Muscle of leg (tissue), 11 donors: ENCODE measurements around the gene PHF20. TPM values are rescaled to one million over a fixed set of nuclear protein-coding genes. Genes with fewer than 3 reads are reported as not detected.
A peak's percentile ranks its signal among the peaks of the same experiment; 100 is the strongest.

Source experiments
- DNase-seq: peaks from one replicate; pipeline ENCODE4 v3.0.0; 2013
- H3K27ac ChIP-seq: one replicate; pipeline ENCODE4 v1.5.1; 2013; ENCODE audit warnings: mild to moderate bottlenecking, low read length, control low read depth
- H3K27me3 ChIP-seq: one replicate; pipeline ENCODE4 v1.6.1; 2013; ENCODE audit warnings: low read length; ENCODE audit not compliant: control insufficient read depth, insufficient read depth
- H3K36me3 ChIP-seq: one replicate; pipeline ENCODE4 v1.6.1; 2013; ENCODE audit warnings: low read length; ENCODE audit not compliant: control insufficient read depth, insufficient read depth
- H3K4me1 ChIP-seq: one replicate; pipeline ENCODE4 v1.6.1; 2013; ENCODE audit warnings: low read length; ENCODE audit not compliant: control insufficient read depth, insufficient read depth
- H3K4me3 ChIP-seq: one replicate; pipeline ENCODE4 v1.5.1; 2013; ENCODE audit warnings: low read length, control low read depth
- H3K9me3 ChIP-seq: replicated peaks from 2 replicates; pipeline ENCODE4 v1.6.1; 2013; ENCODE audit warnings: low read depth, low read length; ENCODE audit not compliant: control insufficient read depth
- WGBS: methylation state at CpG from one replicate; pipeline ENCODE4 v1.1.5; 2013; ENCODE audit warnings: missing lambda C conversion rate; ENCODE audit not compliant: insufficient coverage; 5-methylcytosine and 5-hydroxymethylcytosine counted together
- polyA plus RNA-seq, 8 donors: library from polyadenylated mRNA; unstranded; fragments of 120-200 nt; gene quantifications; one replicate each; pipeline versions ENCODE4 v1.2.1 to v1.2.3, GENCODE V29; 2013; ENCODE audit warnings: inconsistent platforms in 1 of 8, low replicate concordance in 1 of 8; ENCODE audit not compliant: insufficient read length in 8 of 8, insufficient read depth in 1 of 8
- total RNA-seq: library from RNA; stranded (reverse); fragments of 120-200 nt; gene quantifications from one replicate; pipeline ENCODE4 v1.2.4, GENCODE V29; 2013

The PHF20 gene
- total and polyA plus RNA-seq, 9 donors: 24.1 to 35.0 (median 28.5) TPM

DNA sequence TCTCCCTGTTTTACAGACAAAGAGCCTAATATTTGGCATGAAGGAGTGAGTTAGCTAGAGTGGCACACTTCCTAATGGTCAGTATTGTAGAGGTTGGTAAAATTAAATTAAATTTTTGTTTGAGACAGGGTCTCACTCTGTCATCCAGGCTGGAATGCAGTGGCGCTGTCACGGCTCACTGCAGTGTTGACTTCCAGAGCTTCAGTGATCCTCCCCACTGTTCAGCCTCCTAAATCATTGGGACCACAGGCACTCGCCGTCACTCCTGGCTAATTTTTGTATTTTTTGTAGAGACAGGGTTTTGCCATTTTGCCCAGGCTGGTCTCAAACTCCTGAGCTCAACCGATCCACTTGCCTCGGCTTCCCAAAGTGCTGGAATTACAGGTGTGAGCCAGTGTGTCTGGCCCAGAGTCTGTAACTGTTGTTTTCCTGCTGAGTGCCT, 111.5 kb downstream of the PHF20 start:
- Histone ChIP-seq H3K36me3 (peaks cover 4% of the 10 kb centered on the region), H3K4me3 (no peak overlapping the region), H3K4me1 (no peaks in the 10 kb centered on the region), H3K9me3 (no peaks in the 10 kb centered on the region), H3K27me3 (no peaks in the 10 kb centered on the region), H3K27ac (no peak overlapping the region)
- DNase-seq: no peak
- 76% methylated on average over 4 of the region's 6 CpGs for WGBS

DNA sequence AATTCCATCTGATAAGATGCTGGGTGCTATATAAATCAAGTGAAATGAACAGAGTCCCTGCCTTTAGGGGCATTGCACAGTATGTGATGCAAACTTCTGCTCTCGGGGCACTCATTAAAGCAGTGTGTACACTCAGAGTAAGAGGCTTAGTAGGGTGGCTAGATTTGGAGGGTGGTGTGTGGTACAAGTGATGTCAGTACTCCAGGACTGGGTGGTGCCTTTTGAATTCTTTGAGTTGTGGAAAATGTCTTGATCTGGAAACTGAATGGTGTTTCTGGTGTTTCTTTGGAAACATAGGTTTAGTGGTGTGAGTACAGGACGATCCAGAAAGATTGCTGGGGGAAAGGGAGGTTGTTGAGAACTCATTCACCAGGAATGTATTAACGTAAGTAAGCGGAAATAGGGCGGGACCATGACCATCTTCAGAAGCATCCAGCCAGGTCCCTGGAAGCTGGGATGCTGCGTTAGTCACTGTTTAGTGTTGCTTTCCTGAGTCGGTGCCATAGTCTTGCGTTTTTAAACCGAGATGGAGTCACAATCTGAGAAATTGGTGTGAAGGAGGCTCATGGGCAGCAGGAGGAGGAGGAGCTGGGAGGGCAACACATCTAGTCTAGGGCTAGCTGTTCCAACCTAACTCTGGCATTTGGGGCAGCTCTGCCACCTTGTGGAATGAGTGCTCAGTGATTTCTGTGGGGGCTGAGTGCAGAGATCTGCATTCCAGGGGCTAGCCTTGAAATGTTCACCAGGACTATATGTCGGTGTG, 112.1 kb downstream of the PHF20 start:
- H3K36me3 ChIP-seq: peaks cover 3% of the 10 kb centered on the region
- H3K4me3 ChIP-seq: no peak overlapping the region
- H3K27me3 ChIP-seq: no peaks in the 10 kb centered on the region
- no peaks in the 10 kb centered on the region for H3K9me3 ChIP-seq
- peak overlapping the region; percentile 6 for H3K27ac ChIP-seq
- WGBS: 56% methylated on average over 9 of the region's 10 CpGs
- H3K4me1 ChIP-seq: no peaks in the 10 kb centered on the region
- peak; percentile 77 for DNase-seq

DNA sequence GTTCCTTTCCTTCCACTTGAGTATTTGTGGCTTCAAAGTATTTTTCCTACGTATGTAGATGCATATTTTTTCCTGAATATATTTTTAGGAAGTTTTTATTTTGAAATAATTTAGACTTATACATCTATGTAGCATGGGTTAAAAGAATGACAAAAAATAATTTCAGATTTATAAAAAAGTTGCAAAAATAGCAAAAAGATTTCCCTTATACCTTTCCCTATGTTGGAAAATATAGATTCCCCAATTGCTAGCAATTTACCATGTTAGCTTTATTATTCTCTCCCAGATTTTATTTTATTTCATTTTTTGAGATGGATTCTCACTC, 112.7 kb downstream of the PHF20 start:
- Histone ChIP-seq H3K27ac (peak overlapping the region; percentile 6), H3K36me3 (peaks cover 3% of the 10 kb centered on the region), H3K4me1 (no peaks in the 10 kb centered on the region), H3K27me3 (no peaks in the 10 kb centered on the region), H3K9me3 (no peaks in the 10 kb centered on the region), H3K4me3 (no peak overlapping the region)
- WGBS: no CpG with 5 or more reads among the region's 1 CpG
- no peak for DNase-seq

DNA sequence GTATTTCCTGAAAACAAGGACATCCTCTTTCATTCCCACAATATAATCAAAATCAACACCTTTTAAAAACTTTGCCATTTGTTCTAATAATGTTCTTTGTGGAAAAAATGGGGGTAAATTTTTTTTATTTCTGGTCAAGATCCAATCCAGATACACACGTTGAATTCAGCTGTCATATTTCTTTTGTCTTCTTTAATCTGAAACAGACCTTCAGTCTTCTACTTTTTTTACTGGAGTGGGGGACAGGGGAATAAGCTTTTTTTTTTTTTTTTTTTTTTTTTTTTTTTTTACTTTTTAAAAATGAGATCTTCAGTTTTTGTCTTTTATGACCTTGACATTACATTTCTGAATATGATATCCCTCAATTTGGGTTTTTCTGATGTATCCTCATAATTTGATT, 113.4 kb downstream of the PHF20 start:
- no peaks in the 10 kb centered on the region for H3K4me1 ChIP-seq
- no peak for DNase-seq
- no peak overlapping the region for H3K27ac ChIP-seq
- no peak overlapping the region for H3K4me3 ChIP-seq
- no CpG with 5 or more reads among the region's 1 CpG for WGBS
- no peaks in the 10 kb centered on the region for H3K9me3 ChIP-seq
- H3K27me3 ChIP-seq: no peaks in the 10 kb centered on the region
- H3K36me3 ChIP-seq: peaks cover 3% of the 10 kb centered on the region

DNA sequence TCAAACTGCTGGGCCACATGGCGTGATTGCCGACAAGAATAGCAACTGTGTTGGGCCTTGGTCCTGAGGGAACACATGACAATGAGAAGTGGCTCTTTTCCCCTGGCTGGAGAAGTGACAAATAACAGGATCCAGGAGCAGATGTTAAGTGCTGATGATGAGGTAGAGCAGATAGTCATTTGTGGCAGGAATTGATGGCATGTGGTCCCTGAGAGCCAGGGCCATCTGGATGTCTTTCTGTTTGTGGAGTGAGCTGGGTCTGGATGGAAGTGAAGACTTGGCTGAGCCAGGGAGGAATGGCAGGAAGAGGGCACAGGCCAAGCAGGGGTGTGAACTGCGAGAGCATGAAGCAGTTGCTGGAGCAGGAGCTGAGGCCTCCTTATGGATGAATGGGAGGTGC, 114.7 kb downstream of the PHF20 start:
- Histone ChIP-seq H3K4me3 (no peak overlapping the region), H3K27me3 (no peaks in the 10 kb centered on the region), H3K9me3 (no peaks in the 10 kb centered on the region), H3K36me3 (peaks cover 3% of the 10 kb centered on the region), H3K27ac (no peak overlapping the region), H3K4me1 (no peaks in the 10 kb centered on the region)
- DNase-seq: no peak
- WGBS: 90% methylated on average over 2 of the region's 3 CpGs

DNA sequence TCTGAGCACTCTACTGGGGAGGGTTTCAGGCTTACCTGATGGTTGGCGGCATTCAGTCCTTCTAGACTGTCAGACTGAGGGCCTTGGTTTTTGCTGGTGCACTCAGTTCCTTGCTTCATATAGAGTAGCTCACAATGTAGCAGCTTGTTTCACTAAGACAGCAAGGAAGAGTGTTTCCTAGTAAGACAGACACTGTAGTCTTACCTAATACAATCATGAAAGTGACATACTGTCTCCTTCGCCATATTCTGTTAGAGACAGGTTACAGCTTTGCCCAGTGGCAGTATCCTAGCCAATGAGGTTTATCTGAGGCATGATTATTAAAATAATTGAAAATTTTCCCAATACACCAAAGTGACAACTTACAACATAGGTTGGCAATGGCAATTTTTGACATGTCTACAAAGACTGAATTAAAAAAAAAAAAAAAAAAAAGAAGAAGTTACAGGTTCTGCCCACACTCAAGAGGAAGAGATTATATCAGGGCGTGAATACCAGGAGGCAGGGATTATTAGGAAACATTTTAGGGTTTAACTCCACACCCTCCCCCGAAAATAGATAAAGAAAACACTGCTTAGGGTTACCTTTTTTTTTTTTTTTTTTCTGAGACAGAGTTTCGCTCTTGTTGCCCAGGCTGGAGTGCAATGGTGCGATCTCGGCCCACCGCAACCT, 115.7 kb downstream of the PHF20 start:
- DNase-seq: no peak
- H3K36me3 ChIP-seq: peaks cover 3% of the 10 kb centered on the region
- H3K27me3 ChIP-seq: no peaks in the 10 kb centered on the region
- H3K9me3 ChIP-seq: no peaks in the 10 kb centered on the region
- no peaks in the 10 kb centered on the region for H3K4me1 ChIP-seq
- no peak overlapping the region for H3K27ac ChIP-seq
- no CpG with 5 or more reads among the region's 8 CpGs for WGBS
- no peak overlapping the region for H3K4me3 ChIP-seq

DNA sequence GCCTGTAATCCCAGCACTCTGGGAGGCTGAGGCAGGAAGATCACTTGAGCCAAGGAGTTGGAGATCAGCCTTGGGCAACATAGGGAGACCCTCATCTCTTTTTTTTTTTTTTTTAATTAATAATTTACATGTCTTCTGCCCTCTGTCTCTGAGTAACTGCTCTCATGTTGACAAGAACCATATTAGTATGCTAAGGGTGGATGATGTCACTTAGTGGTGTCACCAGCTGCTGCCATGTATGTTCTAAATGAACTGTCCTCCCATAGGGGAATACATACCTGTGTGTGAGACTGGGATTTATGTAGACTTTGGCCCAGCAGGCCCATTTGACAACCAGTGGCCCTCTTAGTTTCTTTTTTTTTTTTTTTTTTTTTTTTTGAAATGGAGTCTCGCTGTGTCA, 116.8 kb downstream of the PHF20 start:
- Histone ChIP-seq H3K9me3 (no peaks in the 10 kb centered on the region), H3K4me3 (no peak overlapping the region), H3K27ac (no peak overlapping the region), H3K36me3 (peaks cover 3% of the 10 kb centered on the region), H3K27me3 (no peaks in the 10 kb centered on the region), H3K4me1 (no peaks in the 10 kb centered on the region)
- no CpG with 5 or more reads among the region's 1 CpG for WGBS
- no peak for DNase-seq

DNA sequence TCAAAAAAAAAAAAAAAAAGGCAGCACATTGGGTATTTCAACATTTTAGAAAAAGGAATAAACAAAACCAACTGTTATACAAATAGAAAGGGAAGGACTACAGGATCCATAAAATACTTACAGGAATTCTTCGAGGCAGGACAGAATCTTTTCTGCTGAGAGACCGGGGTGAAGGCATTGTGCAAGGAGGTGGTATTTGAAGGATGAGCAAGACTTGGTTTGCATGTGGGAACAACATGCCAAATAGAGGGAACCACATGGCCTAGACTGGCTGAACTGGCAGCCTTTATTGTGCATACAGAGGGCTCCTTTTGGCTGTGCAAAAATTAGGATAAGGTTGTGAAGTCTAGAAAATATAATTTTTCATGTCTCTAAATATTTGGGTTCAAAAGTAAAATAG, 119.6 kb downstream of the PHF20 start:
- H3K4me1 ChIP-seq: no peaks in the 10 kb centered on the region
- H3K9me3 ChIP-seq: no peaks in the 10 kb centered on the region
- H3K27ac ChIP-seq: no peak overlapping the region
- WGBS: 60% methylated on average over 1 of the region's 2 CpGs
- no peak for DNase-seq
- H3K27me3 ChIP-seq: no peaks in the 10 kb centered on the region
- H3K4me3 ChIP-seq: no peak overlapping the region
- peaks cover 3% of the 10 kb centered on the region for H3K36me3 ChIP-seq

DNA sequence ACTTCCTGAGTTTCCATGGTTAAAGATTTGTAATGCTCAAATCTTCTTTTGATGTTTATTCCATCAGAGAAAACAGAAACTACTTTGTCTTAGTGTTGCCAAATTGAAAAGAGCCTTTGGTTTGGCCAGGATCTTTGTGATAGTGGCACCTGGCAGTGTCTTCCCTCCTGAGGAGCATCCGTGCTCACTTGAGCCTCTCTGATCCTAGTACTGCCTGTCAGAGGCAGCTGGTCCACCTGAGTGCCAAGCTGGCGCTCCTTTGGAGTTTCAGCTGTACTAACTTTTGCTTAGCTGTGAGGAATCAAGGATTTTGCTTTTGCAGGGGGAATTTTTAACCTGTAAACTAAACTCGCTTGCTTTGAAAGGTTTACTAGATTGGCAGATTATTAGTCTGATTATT, 121.1 kb downstream of the PHF20 start:
- DNase-seq: no peak
- Histone ChIP-seq H3K36me3 (no peaks in the 10 kb centered on the region), H3K27me3 (no peaks in the 10 kb centered on the region), H3K4me3 (no peak overlapping the region), H3K4me1 (no peaks in the 10 kb centered on the region), H3K9me3 (no peaks in the 10 kb centered on the region), H3K27ac (no peak overlapping the region)
- WGBS: 80% methylated on average over 1 of the region's 3 CpGs

DNA sequence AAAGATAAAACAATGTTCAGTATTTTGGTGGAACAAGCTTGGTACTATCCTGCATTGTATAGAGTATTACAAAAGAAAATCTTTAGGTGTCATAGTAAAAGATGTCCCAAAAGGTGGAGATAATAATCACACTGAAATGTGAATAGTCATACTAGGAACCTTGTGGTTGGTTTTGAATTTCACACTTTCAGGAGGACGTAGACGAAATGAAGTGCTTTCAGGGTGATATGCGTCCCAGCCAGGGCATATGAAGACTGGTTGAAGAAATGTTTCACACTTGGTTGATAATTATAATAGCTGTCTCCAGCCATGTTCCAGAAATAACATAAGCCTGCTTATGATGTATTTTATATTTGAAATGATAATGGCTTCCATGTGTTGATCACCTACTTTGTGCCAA, 122.1 kb downstream of the PHF20 start:
- no peaks in the 10 kb centered on the region for H3K27me3 ChIP-seq
- no peak for DNase-seq
- no peaks in the 10 kb centered on the region for H3K36me3 ChIP-seq
- H3K9me3 ChIP-seq: no peaks in the 10 kb centered on the region
- H3K4me3 ChIP-seq: no peak overlapping the region
- H3K27ac ChIP-seq: no peak overlapping the region
- no peaks in the 10 kb centered on the region for H3K4me1 ChIP-seq
- WGBS: no CpG with 5 or more reads among the region's 3 CpGs
